Measurements from ENCODE around the gene TFAP2A. TPM values are rescaled to one million over a fixed set of nuclear protein-coding genes. Genes with fewer than 3 reads are reported as not detected.

The TFAP2A gene
- total and polyA plus RNA-seq, 11 donors = 0.11 to 1.4 (median 0.30) TPM; not detected in 1

DNA sequence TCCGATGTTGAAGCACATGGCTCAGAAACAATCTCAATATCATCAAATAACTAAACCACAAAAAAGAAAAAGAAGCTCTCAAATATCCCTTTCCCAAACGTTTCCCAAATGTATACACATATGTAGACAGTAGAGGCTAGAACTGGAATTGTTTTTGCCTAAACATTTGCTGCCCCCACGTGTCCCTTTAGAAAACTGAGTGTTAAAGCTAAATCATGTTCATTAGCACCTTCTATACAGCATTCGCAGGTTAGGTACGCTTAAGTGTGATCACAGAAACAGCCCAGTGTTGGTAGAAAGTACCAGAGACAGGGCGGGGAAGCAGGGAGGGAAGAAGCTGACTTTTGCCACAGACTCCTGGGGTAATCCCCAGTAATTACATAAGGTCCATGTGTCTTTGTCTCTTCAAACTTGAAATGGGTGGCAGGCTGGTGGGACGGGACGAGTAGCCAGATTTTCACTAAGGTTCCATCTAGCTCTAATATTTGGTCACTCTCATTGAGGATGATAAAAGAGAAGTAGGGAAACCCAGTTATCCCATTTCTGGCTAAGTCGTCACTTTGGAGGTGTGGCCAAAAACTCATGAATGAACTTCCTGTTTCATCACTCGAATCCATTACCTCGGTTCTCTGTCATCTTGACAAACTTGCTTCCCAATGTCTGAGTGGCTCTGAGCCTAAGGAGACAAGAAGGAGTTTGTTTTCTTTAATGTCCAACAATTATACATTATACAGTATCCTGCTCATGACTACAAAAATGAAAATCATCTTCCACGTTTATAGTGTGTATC lies 15.0 kb upstream of the TFAP2A start:
- Histone ChIP-seq H3K27me3 (peaks cover 0 to 64% (median 22%) of the 10 kb centered on the region in 9 donors), H3K36me3 (no peaks in the 10 kb centered on the region), H3K4me3 (no peak overlapping the region), H3K9me3 (no peaks in the 10 kb centered on the region), H3K27ac (no peak overlapping the region), H3K4me1 (peaks cover 0 to 18% (median 8%) of the 10 kb centered on the region in 12 donors)
- WGBS, 4 donors = 29 to 33% (median 30%) methylated on average over 12 of the region's 12 CpGs
- DNase-seq (no peak), ATAC-seq (peak in 3 of 4 donors; percentile 52 to 58 (median 55))
- TF ChIP-seq, protein P1, sequence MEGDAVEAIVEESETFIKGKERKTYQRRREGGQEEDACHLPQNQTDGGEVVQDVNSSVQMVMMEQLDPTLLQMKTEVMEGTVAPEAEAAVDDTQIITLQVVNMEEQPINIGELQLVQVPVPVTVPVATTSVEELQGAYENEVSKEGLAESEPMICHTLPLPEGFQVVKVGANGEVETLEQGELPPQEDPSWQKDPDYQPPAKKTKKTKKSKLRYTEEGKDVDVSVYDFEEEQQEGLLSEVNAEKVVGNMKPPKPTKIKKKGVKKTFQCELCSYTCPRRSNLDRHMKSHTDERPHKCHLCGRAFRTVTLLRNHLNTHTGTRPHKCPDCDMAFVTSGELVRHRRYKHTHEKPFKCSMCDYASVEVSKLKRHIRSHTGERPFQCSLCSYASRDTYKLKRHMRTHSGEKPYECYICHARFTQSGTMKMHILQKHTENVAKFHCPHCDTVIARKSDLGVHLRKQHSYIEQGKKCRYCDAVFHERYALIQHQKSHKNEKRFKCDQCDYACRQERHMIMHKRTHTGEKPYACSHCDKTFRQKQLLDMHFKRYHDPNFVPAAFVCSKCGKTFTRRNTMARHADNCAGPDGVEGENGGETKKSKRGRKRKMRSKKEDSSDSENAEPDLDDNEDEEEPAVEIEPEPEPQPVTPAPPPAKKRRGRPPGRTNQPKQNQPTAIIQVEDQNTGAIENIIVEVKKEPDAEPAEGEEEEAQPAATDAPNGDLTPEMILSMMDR (IDR thresholded peaks at IDR 0.05) = peak in 10 of 12 donors; percentile 16 to 54 (median 43)
- no peak for TF ChIP-seq POLR2A (IDR thresholded peaks at IDR 0.05)
- intact Hi-C loops (cut with DNase I) = loop anchor here (2.0 to 10.0 kb wide), 10 partner anchors 395 to 1725 kb away; no protein-coding TSS in a partner anchor

GRCh38 chr6:10426781-10427279 lies 12.0 kb upstream of the TFAP2A start:
- DNase-seq = no peak
- TF ChIP-seq POLR2A (IDR thresholded peaks at IDR 0.05) = no peak
- TF ChIP-seq, protein P1 (IDR thresholded peaks at IDR 0.05) = no peak
- no peaks in the 10 kb centered on the region for H3K9me3 ChIP-seq
- peaks cover 0 to 18% (median 8%) of the 10 kb centered on the region in 12 donors for H3K4me1 ChIP-seq
- peak overlapping the region in 1 of 12 donors; percentile 7 for H3K27ac ChIP-seq
- peaks cover 17 to 79% (median 51%) of the 10 kb centered on the region in 9 donors for H3K27me3 ChIP-seq
- intact Hi-C loops (cut with DNase I) = loop anchor here in 2 of 10 donors (5.0 to 10.0 kb wide), 2 partner anchors 882 to 885 kb away; no protein-coding TSS in a partner anchor
- H3K36me3 ChIP-seq = no peaks in the 10 kb centered on the region
- no peak for ATAC-seq
- peak overlapping the region; percentile 28 to 58 (median 50) for H3K4me3 ChIP-seq
- WGBS, 4 donors = 35 to 38% (median 35%) methylated on average over 6 of the region's 6 CpGs

DNA sequence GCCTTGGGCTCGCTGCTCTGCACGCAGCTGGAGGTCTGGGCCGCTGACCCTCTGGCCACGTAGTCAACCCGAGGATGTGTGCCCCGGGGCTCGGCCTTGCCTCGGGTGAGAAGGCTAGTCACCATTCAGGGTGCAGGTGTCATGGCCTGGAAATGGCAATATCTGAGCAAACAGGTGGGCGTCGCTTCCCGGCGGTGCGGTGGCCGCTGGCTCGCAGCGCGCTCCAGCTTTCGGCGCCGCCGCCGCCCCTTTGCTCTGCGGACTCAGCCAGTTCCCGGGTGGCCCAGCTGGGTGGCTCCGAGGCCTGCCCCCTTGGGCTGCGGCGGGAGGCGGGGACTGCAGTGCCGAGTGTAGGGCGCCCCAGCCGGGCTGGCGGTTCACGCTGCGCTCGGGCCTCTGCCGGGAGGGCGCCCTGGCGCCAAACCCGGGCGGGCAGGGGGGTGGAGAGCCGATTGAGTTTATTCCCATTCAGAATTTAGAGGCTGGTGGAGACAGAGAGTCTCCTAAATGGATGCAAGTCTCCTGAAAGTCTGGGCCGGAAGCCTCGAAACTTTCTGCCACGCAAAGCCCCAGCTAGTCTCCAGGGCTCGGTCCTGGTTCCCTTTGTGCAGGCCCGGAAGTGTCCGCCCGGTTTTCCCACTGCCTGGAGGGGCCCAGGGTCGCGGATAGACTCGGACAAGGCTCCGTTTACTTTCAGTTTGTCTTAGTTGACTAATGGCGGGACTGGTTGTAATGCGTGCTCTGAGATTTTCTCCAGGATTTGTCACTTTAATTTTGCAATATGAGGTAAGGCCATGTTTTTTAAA lies 11.3 kb upstream of the TFAP2A start:
- H3K9me3 ChIP-seq = no peaks in the 10 kb centered on the region
- peaks cover 23 to 85% (median 57%) of the 10 kb centered on the region in 9 donors for H3K27me3 ChIP-seq
- H3K27ac ChIP-seq = peak overlapping the region in 1 of 12 donors; percentile 7
- peak in 1 of 5 donors; percentile 59 for DNase-seq
- no peaks in the 10 kb centered on the region for H3K36me3 ChIP-seq
- peaks cover 0 to 20% (median 8%) of the 10 kb centered on the region in 12 donors for H3K4me1 ChIP-seq
- 3 to 8% (median 5%) methylated on average over 15 to 54 of the region's 54 CpGs for WGBS, 4 donors
- H3K4me3 ChIP-seq = peak overlapping the region; percentile 28 to 58 (median 50)
- no peak for TF ChIP-seq POLR2A (IDR thresholded peaks at IDR 0.05)
- TF ChIP-seq, protein P1 (IDR thresholded peaks at IDR 0.05) = no peak
- ATAC-seq = peak in 3 of 4 donors; percentile 68 to 84 (median 79)
- intact Hi-C loops (cut with DNase I) = loop anchor here in 2 of 10 donors (5.0 to 10.0 kb wide), 2 partner anchors 881 to 884 kb away; no protein-coding TSS in a partner anchor

All from heart left ventricle (tissue), 16 donors.